ENCODE results near the gene BBS9.

DNA sequence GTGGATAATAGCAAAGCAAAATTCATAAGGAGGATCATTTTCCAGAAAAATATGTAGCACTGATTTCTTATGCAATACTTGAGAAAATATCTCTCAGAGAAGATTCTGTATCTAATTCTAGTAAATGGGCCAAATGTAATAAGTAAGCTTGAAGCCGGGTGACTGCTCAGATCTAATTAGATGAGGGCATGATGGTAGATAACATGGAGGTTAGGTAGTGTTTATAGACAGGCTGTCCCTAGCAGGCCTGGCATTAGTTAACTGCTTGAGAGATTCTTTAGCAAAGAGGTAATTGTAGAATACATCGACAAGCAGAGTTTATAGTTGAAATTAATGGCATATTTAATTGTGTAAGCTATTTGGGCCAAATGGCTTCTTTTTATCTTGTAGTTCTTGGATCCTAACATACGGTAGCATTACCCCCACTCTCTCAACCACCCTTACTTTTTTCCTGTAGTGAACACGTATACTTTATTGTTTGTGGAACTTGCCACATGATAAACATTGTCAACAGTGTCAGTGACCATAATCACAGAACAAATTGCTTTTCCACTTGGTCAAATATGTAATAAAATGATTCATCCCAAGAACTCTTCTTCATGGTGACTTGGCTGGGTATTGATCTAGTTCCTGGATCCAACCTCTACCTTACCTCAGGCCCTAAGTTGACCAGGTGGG is 343.1 kb downstream of the BBS9 start:
- TF ChIP-seq, protein P1, sequence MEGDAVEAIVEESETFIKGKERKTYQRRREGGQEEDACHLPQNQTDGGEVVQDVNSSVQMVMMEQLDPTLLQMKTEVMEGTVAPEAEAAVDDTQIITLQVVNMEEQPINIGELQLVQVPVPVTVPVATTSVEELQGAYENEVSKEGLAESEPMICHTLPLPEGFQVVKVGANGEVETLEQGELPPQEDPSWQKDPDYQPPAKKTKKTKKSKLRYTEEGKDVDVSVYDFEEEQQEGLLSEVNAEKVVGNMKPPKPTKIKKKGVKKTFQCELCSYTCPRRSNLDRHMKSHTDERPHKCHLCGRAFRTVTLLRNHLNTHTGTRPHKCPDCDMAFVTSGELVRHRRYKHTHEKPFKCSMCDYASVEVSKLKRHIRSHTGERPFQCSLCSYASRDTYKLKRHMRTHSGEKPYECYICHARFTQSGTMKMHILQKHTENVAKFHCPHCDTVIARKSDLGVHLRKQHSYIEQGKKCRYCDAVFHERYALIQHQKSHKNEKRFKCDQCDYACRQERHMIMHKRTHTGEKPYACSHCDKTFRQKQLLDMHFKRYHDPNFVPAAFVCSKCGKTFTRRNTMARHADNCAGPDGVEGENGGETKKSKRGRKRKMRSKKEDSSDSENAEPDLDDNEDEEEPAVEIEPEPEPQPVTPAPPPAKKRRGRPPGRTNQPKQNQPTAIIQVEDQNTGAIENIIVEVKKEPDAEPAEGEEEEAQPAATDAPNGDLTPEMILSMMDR (IDR thresholded peaks at IDR 0.05; ENCODE audit: low read depth, low read length, missing input control): no peak
- TF ChIP-seq, protein P2, sequence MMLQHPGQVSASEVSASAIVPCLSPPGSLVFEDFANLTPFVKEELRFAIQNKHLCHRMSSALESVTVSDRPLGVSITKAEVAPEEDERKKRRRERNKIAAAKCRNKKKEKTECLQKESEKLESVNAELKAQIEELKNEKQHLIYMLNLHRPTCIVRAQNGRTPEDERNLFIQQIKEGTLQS (IDR thresholded peaks at IDR 0.05): no peak
- TF ChIP-seq TAF1 (conservative IDR thresholded peaks at IDR 0.05) (no peak), YY1 (IDR thresholded peaks at IDR 0.05) (no peak), RXRA (IDR thresholded peaks at IDR 0.05) (no peak), NR2F2 (IDR thresholded peaks at IDR 0.05) (no peak)
- TF ChIP-seq, protein P3, sequence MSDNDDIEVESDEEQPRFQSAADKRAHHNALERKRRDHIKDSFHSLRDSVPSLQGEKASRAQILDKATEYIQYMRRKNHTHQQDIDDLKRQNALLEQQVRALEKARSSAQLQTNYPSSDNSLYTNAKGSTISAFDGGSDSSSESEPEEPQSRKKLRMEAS (IDR thresholded peaks at IDR 0.05): no peak
